ENCODE results near the gene EGFL8. TPM values are rescaled to one million over a fixed set of nuclear protein-coding genes. Genes with fewer than 3 reads are reported as not detected.

EGFL8 gene
- total RNA-seq, 2 donors from 2014 or later = 4.8 to 5.2 TPM

DNA sequence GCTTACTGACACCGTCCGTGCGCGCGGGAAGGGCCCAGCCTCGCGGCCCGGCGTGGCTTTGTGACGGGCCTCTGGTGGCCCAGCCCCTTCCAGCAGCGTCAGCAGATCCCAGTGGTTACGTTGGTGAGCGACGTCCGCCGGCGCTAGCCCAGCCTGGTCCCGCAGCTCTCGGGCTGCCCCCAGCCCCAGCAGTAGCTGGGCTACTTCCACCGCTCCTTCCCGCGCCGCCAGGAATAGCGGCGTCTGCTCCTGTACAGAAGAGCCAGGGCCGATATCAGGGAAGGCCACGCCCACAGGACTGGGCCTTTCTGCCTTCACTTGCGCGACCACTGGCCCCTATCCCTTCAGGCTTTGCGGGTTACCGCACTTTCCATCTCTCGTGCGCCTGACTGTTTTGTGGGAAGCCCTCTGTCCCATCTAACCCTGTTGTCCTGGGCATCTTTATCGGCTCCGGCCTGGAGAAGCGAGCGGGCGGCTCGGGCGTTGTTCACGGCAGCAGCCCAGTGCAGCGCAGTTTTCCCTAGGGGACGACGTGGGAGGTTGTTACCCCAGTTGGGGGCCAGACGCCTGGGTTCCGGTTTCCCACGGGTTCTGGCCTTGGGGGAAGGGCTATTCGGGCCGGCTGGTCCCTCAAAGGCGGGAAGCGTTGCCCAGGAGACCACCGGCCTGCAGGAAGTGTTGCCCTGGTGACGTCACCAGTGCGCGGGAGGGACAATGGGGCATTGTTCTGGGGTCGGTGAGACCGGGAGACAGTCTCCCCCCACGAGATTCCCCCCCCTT lies 31.7 kb downstream of the EGFL8 start:
- peak; percentile 96 for DNase-seq (ENCODE audit: low spot score)
- Histone ChIP-seq H3K4me3 (peak overlapping the region; percentile 64 to 77), H3K27me3 (no peaks in the 10 kb centered on the region), H3K27ac (peak overlapping the region; percentile 99 to 100), H3K36me3 (no peaks in the 10 kb centered on the region), H3K9me3 (no peaks in the 10 kb centered on the region), H3K4me1 (peaks cover 4 to 46% of the 10 kb centered on the region in 2 donors)
- TF ChIP-seq, protein P1, sequence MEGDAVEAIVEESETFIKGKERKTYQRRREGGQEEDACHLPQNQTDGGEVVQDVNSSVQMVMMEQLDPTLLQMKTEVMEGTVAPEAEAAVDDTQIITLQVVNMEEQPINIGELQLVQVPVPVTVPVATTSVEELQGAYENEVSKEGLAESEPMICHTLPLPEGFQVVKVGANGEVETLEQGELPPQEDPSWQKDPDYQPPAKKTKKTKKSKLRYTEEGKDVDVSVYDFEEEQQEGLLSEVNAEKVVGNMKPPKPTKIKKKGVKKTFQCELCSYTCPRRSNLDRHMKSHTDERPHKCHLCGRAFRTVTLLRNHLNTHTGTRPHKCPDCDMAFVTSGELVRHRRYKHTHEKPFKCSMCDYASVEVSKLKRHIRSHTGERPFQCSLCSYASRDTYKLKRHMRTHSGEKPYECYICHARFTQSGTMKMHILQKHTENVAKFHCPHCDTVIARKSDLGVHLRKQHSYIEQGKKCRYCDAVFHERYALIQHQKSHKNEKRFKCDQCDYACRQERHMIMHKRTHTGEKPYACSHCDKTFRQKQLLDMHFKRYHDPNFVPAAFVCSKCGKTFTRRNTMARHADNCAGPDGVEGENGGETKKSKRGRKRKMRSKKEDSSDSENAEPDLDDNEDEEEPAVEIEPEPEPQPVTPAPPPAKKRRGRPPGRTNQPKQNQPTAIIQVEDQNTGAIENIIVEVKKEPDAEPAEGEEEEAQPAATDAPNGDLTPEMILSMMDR (IDR thresholded peaks at IDR 0.05) = no peak

DNA sequence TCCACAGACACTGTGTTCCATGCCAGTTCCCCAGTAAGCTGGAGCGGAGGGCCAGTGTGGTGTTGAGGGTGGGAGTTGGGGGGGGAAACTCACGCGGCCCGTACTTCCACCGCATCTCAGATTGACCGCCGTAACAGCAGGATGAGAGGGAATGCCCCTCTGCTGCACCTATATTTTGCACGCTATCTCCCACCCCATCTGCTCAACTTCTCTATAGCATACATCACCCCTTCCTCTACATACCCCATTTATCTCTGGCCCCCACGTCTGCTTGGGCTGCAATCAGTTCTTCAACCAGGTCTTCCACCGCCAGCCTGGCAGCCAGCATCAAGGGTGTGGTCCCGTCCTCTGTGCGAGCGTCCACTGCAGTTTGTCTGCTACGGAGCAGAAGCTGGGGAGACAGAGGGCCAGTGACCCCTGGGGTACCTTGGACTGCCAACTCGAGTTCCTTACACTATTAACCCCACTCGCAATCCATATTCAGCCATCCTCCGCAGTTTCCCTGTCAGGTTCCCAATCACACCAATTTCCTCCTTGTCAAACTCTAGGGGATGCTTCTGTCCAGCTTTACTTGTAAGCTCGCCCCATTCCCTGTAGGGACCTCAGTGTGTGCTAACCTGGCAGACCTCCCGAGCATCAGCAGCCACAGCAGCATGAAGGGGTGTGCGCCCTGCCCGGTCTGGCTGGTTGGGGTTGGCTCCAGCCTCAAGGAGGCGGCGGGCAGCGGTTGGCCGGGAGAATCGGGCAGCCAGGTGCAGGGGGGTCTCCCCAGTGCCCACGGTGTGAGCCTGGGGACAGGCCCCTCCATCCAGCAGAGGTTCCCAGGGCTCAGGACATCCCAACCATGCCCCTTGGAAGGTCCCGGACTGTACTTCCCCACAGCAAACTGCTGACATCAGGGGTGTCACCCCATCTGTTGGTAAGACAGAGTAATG lies 32.6 kb downstream of the EGFL8 start:
- peak overlapping the region; percentile 64 to 77 for H3K4me3 ChIP-seq
- H3K27ac ChIP-seq = peak overlapping the region; percentile 99 to 100
- H3K4me1 ChIP-seq = peaks cover 4 to 38% of the 10 kb centered on the region in 2 donors
- no peaks in the 10 kb centered on the region for H3K9me3 ChIP-seq
- no peaks in the 10 kb centered on the region for H3K27me3 ChIP-seq
- DNase-seq (ENCODE audit: low spot score) = no peak
- TF ChIP-seq, protein P1 (IDR thresholded peaks at IDR 0.05) = peak in 1 of 2 donors; percentile 10
- H3K36me3 ChIP-seq = no peaks in the 10 kb centered on the region

DNA sequence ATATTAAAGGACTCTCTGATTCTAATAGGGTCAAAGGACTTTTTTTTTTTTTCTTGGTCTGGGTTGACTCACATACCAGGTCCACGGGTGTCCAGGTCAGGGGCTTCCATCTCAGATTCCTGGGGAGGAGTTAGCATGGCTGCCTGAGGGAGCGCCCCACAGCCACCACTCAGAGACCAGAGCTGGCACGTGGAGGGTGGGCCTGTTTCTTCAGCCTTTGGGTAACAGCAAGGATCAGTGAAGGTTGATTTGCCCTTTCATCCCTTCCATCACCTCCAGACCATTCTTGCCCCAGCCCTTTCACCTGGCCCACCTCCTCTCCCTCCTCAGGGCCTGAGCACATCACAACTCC lies 33.9 kb downstream of the EGFL8 start:
- H3K36me3 ChIP-seq = no peaks in the 10 kb centered on the region
- TF ChIP-seq, protein P1 (IDR thresholded peaks at IDR 0.05) = no peak
- DNase-seq (ENCODE audit: low spot score) = no peak
- peaks cover 4 to 24% of the 10 kb centered on the region in 2 donors for H3K4me1 ChIP-seq
- no peaks in the 10 kb centered on the region for H3K9me3 ChIP-seq
- no peaks in the 10 kb centered on the region for H3K27me3 ChIP-seq
- no peak overlapping the region for H3K4me3 ChIP-seq
- H3K27ac ChIP-seq = peak overlapping the region in 1 of 2 donors; percentile 100

DNA sequence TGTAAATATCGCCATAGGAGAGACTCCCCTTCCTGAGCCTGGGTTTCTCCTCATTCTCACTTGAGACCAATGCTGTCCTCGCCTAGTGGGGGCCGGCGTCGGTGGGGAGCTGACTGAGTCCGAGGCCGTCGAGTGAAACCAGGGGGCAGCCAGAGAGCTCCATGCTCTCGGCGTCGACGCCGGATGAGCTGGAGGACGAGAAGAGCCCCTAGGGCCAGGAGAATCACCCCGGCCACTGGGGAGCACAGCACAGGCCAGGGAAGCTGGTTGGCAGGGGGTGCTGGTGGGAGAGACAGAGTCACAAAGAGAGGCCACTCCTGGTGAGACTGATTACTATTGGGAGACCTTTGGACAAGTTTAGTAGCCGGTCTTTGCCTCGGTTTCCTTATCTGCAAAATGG lies 34.5 kb downstream of the EGFL8 start:
- Histone ChIP-seq H3K27ac (no peak overlapping the region), H3K9me3 (no peaks in the 10 kb centered on the region), H3K27me3 (no peaks in the 10 kb centered on the region), H3K4me1 (peaks cover 4 to 20% of the 10 kb centered on the region in 2 donors), H3K36me3 (no peaks in the 10 kb centered on the region), H3K4me3 (no peak overlapping the region)
- TF ChIP-seq, protein P1 (IDR thresholded peaks at IDR 0.05) = no peak
- DNase-seq (ENCODE audit: low spot score) = no peak

DNA sequence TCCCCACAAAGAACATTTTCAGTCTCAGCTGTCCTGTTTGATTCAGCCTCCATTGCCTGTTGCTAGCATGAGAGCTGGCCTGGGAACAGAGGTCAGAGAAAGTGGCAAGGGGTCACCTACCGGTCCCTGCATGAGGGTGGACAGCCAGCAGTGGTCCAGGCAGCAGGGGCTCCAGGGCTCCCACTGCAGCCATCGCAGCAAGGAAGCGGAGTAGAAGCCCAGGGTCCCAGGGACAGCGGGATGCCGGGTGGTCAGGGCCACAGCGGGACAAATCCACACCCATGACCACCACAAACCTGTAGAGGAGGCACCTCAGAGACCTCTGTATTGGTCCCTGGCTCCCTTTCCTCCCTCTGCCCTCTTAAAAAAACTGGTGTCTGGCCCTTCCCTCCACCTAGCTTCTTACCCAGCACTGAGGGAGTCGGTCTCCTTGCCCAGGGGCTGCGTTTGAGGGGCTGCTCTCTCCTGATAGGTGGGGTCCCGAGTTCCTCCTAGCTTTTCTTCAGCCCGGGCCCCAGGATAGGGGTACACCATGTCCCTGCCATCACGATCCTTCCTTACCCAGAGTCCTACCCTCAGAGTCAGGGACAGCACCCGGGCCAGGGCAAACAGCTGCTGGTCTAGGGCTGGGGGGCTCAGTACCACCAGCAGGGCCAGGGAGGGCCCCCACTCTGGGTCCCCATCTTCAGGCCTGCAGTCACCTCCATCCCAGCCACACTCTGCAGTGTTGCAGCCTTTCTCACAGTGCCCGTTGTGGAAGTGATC lies 36.5 kb downstream of the EGFL8 start:
- TF ChIP-seq, protein P1 (IDR thresholded peaks at IDR 0.05) = no peak
- H3K36me3 ChIP-seq = no peaks in the 10 kb centered on the region
- H3K27ac ChIP-seq = no peak overlapping the region
- H3K4me3 ChIP-seq = no peak overlapping the region
- H3K4me1 ChIP-seq = peaks cover 0 to 10% of the 10 kb centered on the region in 2 donors
- no peaks in the 10 kb centered on the region for H3K9me3 ChIP-seq
- no peak for DNase-seq (ENCODE audit: low spot score)
- H3K27me3 ChIP-seq = no peaks in the 10 kb centered on the region
